SK-N-SH treated with all-trans-retinoic acid at 6 μM for 48 hours (cell line): ENCODE data around the gene MYRF.

ENCODE experiments used
- ARNTL ChIP-seq: fragments of 450-650 bp; formaldehyde crosslinking; IDR thresholded peaks from 2 replicates; pipeline ENCODE4 v1.5.0; 2020; ENCODE audit warnings: low read depth, mild to moderate bottlenecking, moderate library complexity, borderline replicate concordance
- GLIS3 ChIP-seq: fragments of 250-450 bp; sonication (Bioruptor Pico); IDR thresholded peaks from 2 replicates; pipeline ENCODE4 v1.5.0; 2020; ENCODE audit warnings: mild to moderate bottlenecking, moderate library complexity
- OSR1 ChIP-seq: fragments of 250-450 bp; sonication (Bioruptor Pico); IDR thresholded peaks from 2 replicates; pipeline ENCODE4 v1.8.0; 2022; ENCODE audit warnings: moderate library complexity, mild to moderate bottlenecking, inconsistent platforms
- PATZ1 ChIP-seq: fragments of 250-450 bp; sonication (Bioruptor Pico); IDR thresholded peaks from 2 replicates; pipeline ENCODE4 v1.8.0; 2020; ENCODE audit warnings: mild to moderate bottlenecking, moderate library complexity, borderline replicate concordance
- TCF4 ChIP-seq: fragments of 250-450 bp; sonication (Bioruptor Pico); IDR thresholded peaks from 2 replicates; pipeline ENCODE4 v1.8.0; 2021; ENCODE audit warnings: mild to moderate bottlenecking, moderate library complexity, borderline replicate concordance
- ZFP3 ChIP-seq: fragments of 250-450 bp; sonication (Bioruptor Pico); IDR thresholded peaks from 2 replicates; pipeline ENCODE4 v1.5.0; 2020; ENCODE audit warnings: mild to moderate bottlenecking, moderate library complexity
- ZFP30 ChIP-seq: fragments of 450-650 bp; formaldehyde crosslinking; IDR thresholded peaks from 2 replicates; pipeline ENCODE4 v1.5.0; 2022; ENCODE audit warnings: mild to moderate bottlenecking, moderate library complexity
- ZNF70 ChIP-seq: fragments of 450-650 bp; formaldehyde crosslinking; IDR thresholded peaks from 2 replicates; pipeline ENCODE4 v1.5.0; 2020; ENCODE audit warnings: mild to moderate bottlenecking, moderate library complexity
- ZNF8 ChIP-seq: fragments of 450-650 bp; formaldehyde crosslinking; IDR thresholded peaks from 2 replicates; pipeline ENCODE4 v1.5.0; 2020; ENCODE audit warnings: mild to moderate bottlenecking, moderate library complexity

GRCh38 chr11:61799665-61800284 lies 47.3 kb downstream of the MYRF start:
- TF ChIP-seq ZNF70 (no peak), ZFP30 (CRISPR knock-in tag) (no peak), ARNTL (CRISPR knock-in tag) (no peak), PATZ1 (CRISPR knock-in tag) (no peak), ZFP3 (no peak), TCF4 (no peak), GLIS3 (CRISPR knock-in tag) (no peak), ZNF8 (CRISPR knock-in tag) (no peak), OSR1 (CRISPR knock-in tag) (no peak)
